Measurements from ENCODE around the gene GPA33. TPM values are rescaled to one million over a fixed set of nuclear protein-coding genes. Genes with fewer than 3 reads are reported as not detected.

Gene GPA33
- total and polyA plus RNA-seq, 5 donors from 2014 or later = 21.0 to 121 (median 56.6) TPM

GRCh38 chr1:167086033-167086432 is 4.1 kb downstream of the GPA33 start:
- peaks cover 13 to 37% (median 28%) of the 10 kb centered on the region in 4 donors for H3K4me1 Mint-ChIP-seq
- peaks cover 55% of the 10 kb centered on the region for H3K4me1 ChIP-seq (ENCODE audit: control insufficient read depth, insufficient read depth, low read length, poor library complexity, severe bottlenecking)
- H3K36me3 ChIP-seq (ENCODE audit: control insufficient read depth, insufficient read depth, low read length) = no peaks in the 10 kb centered on the region
- H3K27ac ChIP-seq (ENCODE audit: insufficient read depth, low read length, poor library complexity, severe bottlenecking) = no peak overlapping the region
- no peaks in the 10 kb centered on the region for H3K27me3 ChIP-seq (ENCODE audit: control insufficient read depth, insufficient read depth, low read length)
- peak overlapping the region; percentile 45 to 91 (median 74) for H3K4me3 Mint-ChIP-seq
- H3K27me3 Mint-ChIP-seq = peaks cover 4% of the 10 kb centered on the region
- DNase-seq = no peak
- peak overlapping the region; percentile 22 to 100 (median 83) for H3K27ac Mint-ChIP-seq
- no peak for ATAC-seq (ENCODE audit: low read depth in 2 of 2)
- H3K36me3 Mint-ChIP-seq = peaks cover 26% of the 10 kb centered on the region
- H3K9me3 ChIP-seq (ENCODE audit: control insufficient read depth in 2 of 2, low read length in 2 of 2) = no peaks in the 10 kb centered on the region
- H3K9me3 Mint-ChIP-seq = peaks cover 0 to 2% (median 0%) of the 10 kb centered on the region in 7 donors
- H3K4me3 ChIP-seq (ENCODE audit: low read depth, low read length) = no peak overlapping the region

GRCh38 chr1:167084757-167085156 is 5.4 kb downstream of the GPA33 start:
- peaks cover 0 to 1% (median 0%) of the 10 kb centered on the region in 7 donors for H3K9me3 Mint-ChIP-seq
- H3K36me3 Mint-ChIP-seq = peaks cover 35% of the 10 kb centered on the region
- no peaks in the 10 kb centered on the region for H3K9me3 ChIP-seq (ENCODE audit: control insufficient read depth in 2 of 2, low read length in 2 of 2)
- DNase-seq (no peak), ATAC-seq (ENCODE audit: low read depth in 2 of 2) (no peak)
- peaks cover 42% of the 10 kb centered on the region for H3K4me1 ChIP-seq (ENCODE audit: control insufficient read depth, insufficient read depth, low read length, poor library complexity, severe bottlenecking)
- H3K27me3 Mint-ChIP-seq = peaks cover 12% of the 10 kb centered on the region
- no peak overlapping the region for H3K4me3 Mint-ChIP-seq
- no peak overlapping the region for H3K27ac Mint-ChIP-seq
- peak overlapping the region; percentile 35 for H3K4me3 ChIP-seq (ENCODE audit: low read depth, low read length)
- no peaks in the 10 kb centered on the region for H3K27me3 ChIP-seq (ENCODE audit: control insufficient read depth, insufficient read depth, low read length)
- peaks cover 7 to 34% (median 27%) of the 10 kb centered on the region in 4 donors for H3K4me1 Mint-ChIP-seq
- no peaks in the 10 kb centered on the region for H3K36me3 ChIP-seq (ENCODE audit: control insufficient read depth, insufficient read depth, low read length)
- no peak overlapping the region for H3K27ac ChIP-seq (ENCODE audit: insufficient read depth, low read length, poor library complexity, severe bottlenecking)

- Mint-ChIP-seq H3K9me3 (peaks cover 0 to 1% (median 0%) of the 10 kb centered on the region in 7 donors), H3K4me3 (no peak overlapping the region), H3K27ac (no peak overlapping the region), H3K27me3 (peaks cover 12% of the 10 kb centered on the region), H3K4me1 (peaks cover 0 to 32% (median 24%) of the 10 kb centered on the region in 4 donors), H3K36me3 (peaks cover 35% of the 10 kb centered on the region)
- H3K9me3 ChIP-seq (ENCODE audit: control insufficient read depth in 2 of 2, low read length in 2 of 2) = no peaks in the 10 kb centered on the region
- H3K4me3 ChIP-seq (ENCODE audit: low read depth, low read length) = no peak overlapping the region
- H3K36me3 ChIP-seq (ENCODE audit: control insufficient read depth, insufficient read depth, low read length) = no peaks in the 10 kb centered on the region
- H3K4me1 ChIP-seq (ENCODE audit: control insufficient read depth, insufficient read depth, low read length, poor library complexity, severe bottlenecking) = peaks cover 34% of the 10 kb centered on the region
- no peak overlapping the region for H3K27ac ChIP-seq (ENCODE audit: insufficient read depth, low read length, poor library complexity, severe bottlenecking)
- no peak for ATAC-seq (ENCODE audit: low read depth in 2 of 2)
- DNase-seq = no peak
- H3K27me3 ChIP-seq (ENCODE audit: control insufficient read depth, insufficient read depth, low read length) = no peaks in the 10 kb centered on the region
Measured at GRCh38 chr1:167083871-167084270, 6.3 kb downstream of the GPA33 start.

- peaks cover 39% of the 10 kb centered on the region for H3K36me3 Mint-ChIP-seq
- ATAC-seq (ENCODE audit: low read depth in 2 of 2) (no peak), DNase-seq (no peak)
- H3K4me1 Mint-ChIP-seq = peaks cover 0 to 31% (median 20%) of the 10 kb centered on the region in 4 donors
- peaks cover 12% of the 10 kb centered on the region for H3K27me3 Mint-ChIP-seq
- Histone ChIP-seq H3K27ac (ENCODE audit: insufficient read depth, low read length, poor library complexity, severe bottlenecking) (no peak overlapping the region), H3K27me3 (ENCODE audit: control insufficient read depth, insufficient read depth, low read length) (no peaks in the 10 kb centered on the region), H3K36me3 (ENCODE audit: control insufficient read depth, insufficient read depth, low read length) (no peaks in the 10 kb centered on the region), H3K9me3 (ENCODE audit: control insufficient read depth in 2 of 2, low read length in 2 of 2) (no peaks in the 10 kb centered on the region), H3K4me3 (ENCODE audit: low read depth, low read length) (no peak overlapping the region), H3K4me1 (ENCODE audit: control insufficient read depth, insufficient read depth, low read length, poor library complexity, severe bottlenecking) (peaks cover 26% of the 10 kb centered on the region)
- peaks cover 0 to 1% (median 0%) of the 10 kb centered on the region in 7 donors for H3K9me3 Mint-ChIP-seq
- H3K27ac Mint-ChIP-seq = no peak overlapping the region
- H3K4me3 Mint-ChIP-seq = no peak overlapping the region
Measured at GRCh38 chr1:167083066-167083665, 7.0 kb downstream of the GPA33 start.

GRCh38 chr1:167082511-167083027 is 7.6 kb downstream of the GPA33 start:
- H3K4me1 Mint-ChIP-seq = peaks cover 0 to 35% (median 19%) of the 10 kb centered on the region in 4 donors
- peak overlapping the region in 1 of 4 donors; percentile 62 for H3K4me3 Mint-ChIP-seq
- DNase-seq (no peak), ATAC-seq (ENCODE audit: low read depth in 2 of 2) (no peak)
- H3K9me3 Mint-ChIP-seq = peaks cover 0 to 1% (median 0%) of the 10 kb centered on the region in 7 donors
- Histone ChIP-seq H3K36me3 (ENCODE audit: control insufficient read depth, insufficient read depth, low read length) (no peaks in the 10 kb centered on the region), H3K4me1 (ENCODE audit: control insufficient read depth, insufficient read depth, low read length, poor library complexity, severe bottlenecking) (peaks cover 21% of the 10 kb centered on the region), H3K4me3 (ENCODE audit: low read depth, low read length) (no peak overlapping the region), H3K27me3 (ENCODE audit: control insufficient read depth, insufficient read depth, low read length) (no peaks in the 10 kb centered on the region), H3K27ac (ENCODE audit: insufficient read depth, low read length, poor library complexity, severe bottlenecking) (no peak overlapping the region), H3K9me3 (ENCODE audit: control insufficient read depth in 2 of 2, low read length in 2 of 2) (no peaks in the 10 kb centered on the region)
- peaks cover 39% of the 10 kb centered on the region for H3K36me3 Mint-ChIP-seq
- peaks cover 12% of the 10 kb centered on the region for H3K27me3 Mint-ChIP-seq
- peak overlapping the region in 2 of 3 donors; percentile 47 to 83 for H3K27ac Mint-ChIP-seq

GRCh38 chr1:167081594-167082156 is 8.5 kb downstream of the GPA33 start:
- no peak overlapping the region for H3K4me3 ChIP-seq (ENCODE audit: low read depth, low read length)
- peaks cover 0 to 1% (median 0%) of the 10 kb centered on the region in 7 donors for H3K9me3 Mint-ChIP-seq
- peak overlapping the region in 1 of 3 donors; percentile 47 for H3K27ac Mint-ChIP-seq
- no peaks in the 10 kb centered on the region for H3K36me3 ChIP-seq (ENCODE audit: control insufficient read depth, insufficient read depth, low read length)
- peaks cover 3 to 34% (median 23%) of the 10 kb centered on the region in 4 donors for H3K4me1 Mint-ChIP-seq
- DNase-seq = no peak
- peaks cover 37% of the 10 kb centered on the region for H3K36me3 Mint-ChIP-seq
- H3K4me3 Mint-ChIP-seq = peak overlapping the region in 1 of 4 donors; percentile 62
- peaks cover 12% of the 10 kb centered on the region for H3K27me3 Mint-ChIP-seq
- H3K9me3 ChIP-seq (ENCODE audit: control insufficient read depth in 2 of 2, low read length in 2 of 2) = no peaks in the 10 kb centered on the region
- peaks cover 13% of the 10 kb centered on the region for H3K4me1 ChIP-seq (ENCODE audit: control insufficient read depth, insufficient read depth, low read length, poor library complexity, severe bottlenecking)
- H3K27me3 ChIP-seq (ENCODE audit: control insufficient read depth, insufficient read depth, low read length) = no peaks in the 10 kb centered on the region
- ATAC-seq (ENCODE audit: low read depth in 2 of 2) = no peak
- H3K27ac ChIP-seq (ENCODE audit: insufficient read depth, low read length, poor library complexity, severe bottlenecking) = no peak overlapping the region

- Mint-ChIP-seq H3K4me1 (peaks cover 16 to 55% (median 35%) of the 10 kb centered on the region in 4 donors), H3K9me3 (peaks cover 0 to 1% (median 0%) of the 10 kb centered on the region in 7 donors), H3K27ac (peak overlapping the region in 1 of 3 donors; percentile 59), H3K4me3 (no peak overlapping the region), H3K36me3 (peaks cover 51% of the 10 kb centered on the region), H3K27me3 (peaks cover 12% of the 10 kb centered on the region)
- Histone ChIP-seq H3K4me3 (ENCODE audit: low read depth, low read length) (no peak overlapping the region), H3K27ac (ENCODE audit: insufficient read depth, low read length, poor library complexity, severe bottlenecking) (no peak overlapping the region), H3K4me1 (ENCODE audit: control insufficient read depth, insufficient read depth, low read length, poor library complexity, severe bottlenecking) (peaks cover 9% of the 10 kb centered on the region), H3K27me3 (ENCODE audit: control insufficient read depth, insufficient read depth, low read length) (no peaks in the 10 kb centered on the region), H3K36me3 (ENCODE audit: control insufficient read depth, insufficient read depth, low read length) (peaks cover 2% of the 10 kb centered on the region), H3K9me3 (ENCODE audit: control insufficient read depth in 2 of 2, low read length in 2 of 2) (no peaks in the 10 kb centered on the region)
- ATAC-seq (ENCODE audit: low read depth in 2 of 2) = no peak
- no peak for DNase-seq
Measured at GRCh38 chr1:167077868-167078210, 12.3 kb downstream of the GPA33 start.
